GM13977 (cell line): Measurements from ENCODE around the gene ZNF765.

Source experiments
- DNase-seq: peaks from one replicate; pipeline ENCODE4 v3.0.0; 2012; ENCODE audit warnings: low spot score
- CTCF ChIP-seq: IDR thresholded peaks from 2 replicates; pipeline ENCODE4 v1.5.1; 2012; ENCODE audit warnings: mild to moderate bottlenecking, control low read depth; ENCODE audit not compliant: insufficient read depth; ENCODE audit errors: extremely low read depth, missing control alignments
- in situ Hi-C: fragments of 300-500 bp; cut with MboI; formaldehyde crosslinking; loops from one replicate; pipeline ENCODE4 v1.12.0; 2022; ENCODE audit warnings: low sequenced_read_pairs, low pct_unique_long_range_greater_than_20kb, mixed read lengths, inconsistent platforms; ENCODE audit not compliant: unreplicated experiment

Gene ZNF765

DNA sequence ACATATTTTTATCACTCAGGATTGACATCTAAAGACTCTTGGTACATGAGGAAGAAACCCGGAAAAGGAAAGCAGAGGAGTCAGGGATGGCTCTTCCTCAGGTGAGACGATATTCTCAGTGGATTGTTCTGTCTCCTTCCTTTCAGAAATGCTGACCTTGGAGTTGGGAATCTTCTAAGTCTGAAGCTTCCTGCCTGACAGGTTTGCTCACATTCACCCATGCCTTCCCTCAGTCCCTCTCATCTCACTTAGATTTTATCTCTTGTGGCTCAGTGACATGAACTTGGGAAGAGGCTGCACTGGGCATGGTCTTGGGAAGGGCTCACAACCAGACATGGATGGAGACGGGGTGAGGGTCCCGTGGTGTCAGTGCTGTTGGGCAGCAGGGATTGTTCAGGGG, 22.8 kb upstream of the ZNF765 start:
- in situ Hi-C loops = no loop called here
- no peak for DNase-seq
- TF ChIP-seq CTCF = no peak

- no peak for TF ChIP-seq CTCF
- DNase-seq = no peak
- in situ Hi-C loops = no loop called here
These were observed 20.7 kb upstream of the ZNF765 start for GRCh38 chr19:53374288-53374687.

DNA sequence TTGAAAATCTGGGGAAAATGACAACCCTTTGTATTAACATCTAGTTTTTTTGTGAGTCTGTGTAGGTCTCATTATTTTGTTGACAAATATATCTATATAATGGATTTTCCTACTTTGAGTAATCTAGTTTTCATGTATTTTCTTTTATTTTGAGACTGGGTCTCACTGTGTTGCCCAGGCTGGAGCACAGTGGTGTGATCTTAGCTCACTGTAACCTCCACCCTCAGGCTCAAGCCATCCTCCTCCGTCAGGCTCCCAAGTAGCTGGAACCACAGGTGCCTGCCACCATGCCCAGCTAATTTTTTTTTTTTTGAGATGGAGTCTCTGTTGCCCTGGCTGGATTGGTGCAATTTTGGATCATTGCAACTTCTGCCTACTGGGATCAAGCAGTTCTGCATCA, 20.2 kb upstream of the ZNF765 start:
- DNase-seq = no peak
- TF ChIP-seq CTCF = no peak
- in situ Hi-C loops = no loop called here

DNA sequence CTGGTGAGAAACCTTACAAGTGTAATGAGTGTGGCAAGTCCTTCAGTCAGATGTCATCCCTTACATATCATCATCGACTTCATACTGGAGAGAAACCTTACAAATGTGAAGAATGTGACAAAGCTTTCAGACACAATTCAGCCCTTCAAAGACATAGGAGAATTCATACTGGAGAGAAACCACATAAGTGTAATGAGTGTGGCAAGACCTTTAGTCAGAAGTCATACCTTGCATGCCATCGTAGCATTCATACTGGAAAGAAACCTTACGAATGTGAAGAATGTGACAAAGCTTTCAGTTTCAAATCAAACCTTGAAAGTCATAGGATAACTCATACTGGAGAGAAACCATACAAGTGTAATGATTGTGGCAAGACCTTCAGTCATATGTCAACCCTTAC, 13.6 kb upstream of the ZNF765 start:
- in situ Hi-C loops = no loop called here
- no peak for DNase-seq
- TF ChIP-seq CTCF = no peak

DNA sequence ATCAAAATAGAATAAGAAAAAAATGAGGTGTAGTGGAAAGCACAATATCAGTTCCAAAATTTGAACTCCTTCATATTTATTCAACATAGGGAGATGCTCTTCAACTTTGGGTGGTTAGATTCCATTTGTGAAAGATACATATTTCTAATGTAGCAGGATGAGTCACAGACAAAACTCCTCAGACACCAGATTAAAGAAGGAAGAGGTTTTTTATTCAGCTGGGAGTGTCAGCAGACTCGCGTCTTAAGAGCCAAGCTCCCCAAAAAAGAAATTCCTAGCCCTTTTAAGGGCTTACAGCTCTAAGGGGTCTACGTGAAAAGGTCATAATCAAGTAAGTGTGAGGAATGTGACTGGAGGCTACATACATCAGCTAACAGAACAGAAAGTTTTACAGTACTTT, 6.8 kb upstream of the ZNF765 start:
- no peak for TF ChIP-seq CTCF
- in situ Hi-C loops = no loop called here
- no peak for DNase-seq

DNA sequence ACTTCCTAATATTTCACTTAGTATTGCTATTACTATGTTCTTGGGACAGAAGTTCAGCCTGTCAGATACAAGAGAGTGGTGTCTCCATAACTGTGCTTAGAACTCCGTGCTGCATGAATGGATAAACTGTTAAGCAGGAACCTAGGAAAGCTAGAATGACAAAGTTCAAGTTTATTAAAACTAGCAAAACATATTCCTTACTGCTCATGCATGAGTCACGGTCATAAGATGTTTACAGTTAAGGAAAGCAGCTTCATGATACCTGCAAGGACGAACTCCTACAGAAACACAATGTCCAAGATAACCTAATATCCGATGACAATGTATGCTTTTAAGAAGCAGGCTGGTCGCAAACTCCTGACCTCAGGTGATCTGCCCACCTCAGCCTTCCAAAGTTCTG, 6.0 kb upstream of the ZNF765 start:
- DNase-seq = no peak
- in situ Hi-C loops = no loop called here
- TF ChIP-seq CTCF = no peak

DNA sequence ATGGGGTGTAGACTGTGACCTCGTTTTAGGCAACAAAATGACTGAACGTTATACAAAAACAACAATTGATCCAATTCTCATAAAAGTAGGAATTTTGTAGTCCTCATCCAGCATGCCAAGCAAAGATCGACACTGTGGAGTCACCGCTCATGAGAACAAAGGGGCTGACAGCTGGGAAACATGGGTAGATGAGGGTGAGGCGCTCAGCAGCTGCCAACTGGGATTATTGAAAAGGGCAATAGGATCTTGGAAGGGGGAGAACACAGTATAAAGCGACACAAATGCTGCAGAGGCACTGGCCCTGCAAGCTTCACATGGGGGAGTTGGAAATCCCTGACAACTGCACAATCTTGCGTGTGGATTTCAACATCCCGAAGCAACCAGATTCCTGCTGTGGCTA, 5.4 kb upstream of the ZNF765 start:
- no peak for TF ChIP-seq CTCF
- DNase-seq = no peak
- in situ Hi-C loops = no loop called here
